Transverse colon (tissue), 4 donors: ENCODE data around the gene LYRM4. TPM values are rescaled to one million over a fixed set of nuclear protein-coding genes. Genes with fewer than 3 reads are reported as not detected.

Experiments used
- DNase-seq: peaks from one replicate; pipeline ENCODE4 v3.0.0-alpha.2; 2019
- H3K27ac ChIP-seq, 4 donors: fragments of 200-600 bp; sonication (generic); 2 replicates each; pipeline ENCODE4 v1.5.1; 2016 to 2018; ENCODE audit warnings: inconsistent platforms in 4 of 4
- H3K27me3 ChIP-seq: fragments of 200-600 bp; sonication (generic); 2 replicates; pipeline ENCODE4 v1.5.1; 2017; ENCODE audit warnings: inconsistent platforms
- H3K36me3 ChIP-seq, 4 donors: fragments of 200-600 bp; sonication (generic); 2 replicates each; pipeline ENCODE4 v1.5.1; 2017 to 2019; ENCODE audit warnings: inconsistent platforms in 4 of 4
- H3K4me1 ChIP-seq, 4 donors: fragments of 200-600 bp; sonication (generic); 2 replicates each; pipeline ENCODE4 v1.5.1; 2017 to 2020; ENCODE audit warnings: inconsistent platforms in 4 of 4
- H3K4me3 ChIP-seq, 4 donors: fragments of 200-600 bp; sonication (generic); 1 replicate in 1 of 4; 2 replicates in 3 of 4; pipeline versions ENCODE4 v1.5.1 to v1.6.1; 2017 to 2019; ENCODE audit warnings: inconsistent platforms in 4 of 4
- H3K9me3 ChIP-seq, 2 donors: fragments of 200-600 bp; sonication (generic); 2 replicates each; pipeline ENCODE4 v1.5.1; 2017 to 2019; ENCODE audit warnings: inconsistent platforms in 2 of 2
- EP300 ChIP-seq: sonication (generic); formaldehyde crosslinking; IDR thresholded peaks from one replicate; pipeline ENCODE4 v1.6.1; 2017; ENCODE audit warnings: antibody characterized with exemption, low read depth
- POLR2A ChIP-seq: fragments of 450-650 bp; IDR thresholded peaks from one replicate; pipeline ENCODE4 v1.6.1; 2016; ENCODE audit warnings: antibody characterized with exemption, mild to moderate bottlenecking, moderate library complexity
- POLR2AphosphoS5 ChIP-seq, 3 donors: sonication (generic); formaldehyde crosslinking; IDR thresholded peaks; one replicate each; pipeline ENCODE4 v1.6.1; 2016; ENCODE audit warnings: antibody characterized with exemption in 3 of 3
- WGBS, 2 donors: methylation state at CpG; one replicate each; pipeline ENCODE4 v1.1.5; 2018; ENCODE audit warnings: low coverage in 1 of 2; 5-methylcytosine and 5-hydroxymethylcytosine counted together
- in situ Hi-C, 4 donors: fragments of 200-750 bp; cut with MboI; loops; one replicate each; pipeline versions ENCODE4 v1.15.0 to v1.15.1; 2017; ENCODE audit warnings: low sequenced_read_pairs in 3 of 4, low pct_ligation_motif_present in 1 of 4, low pct_unique_long_range_greater_than_20kb in 1 of 4
- intact Hi-C: fragments of 100-400 bp; cut with DNase I; formaldehyde crosslinking; loops from one replicate; pipeline ENCODE4 v1.15.1; 2023; ENCODE audit warnings: low total_unique reads
- total RNA-seq, 4 donors: library from RNA; depleted of rRNA; stranded (reverse); fragments of >200 nt; gene quantifications; one replicate each; pipeline ENCODE4 v1.1.0, GENCODE V29; 2016
- TF ChIP-seq, protein P1 (sequence below), 5 experiments: fragments of 200-600 bp in 3 of 5; fragments of 450-650 bp in 2 of 5; sonication (generic) in 3 of 5; IDR thresholded peaks; 1 replicate in 2 of 5; 2 replicates in 3 of 5; pipeline ENCODE4 v1.5.1; 2016 to 2017; ENCODE audit warnings: antibody characterized with exemption in 5 of 5, inconsistent platforms in 3 of 5, mild to moderate bottlenecking in 2 of 5, moderate library complexity in 1 of 5

Gene LYRM4
- total RNA-seq, 4 donors from 2014 or later = 3.0 to 14.0 (median 6.9) TPM

DNA sequence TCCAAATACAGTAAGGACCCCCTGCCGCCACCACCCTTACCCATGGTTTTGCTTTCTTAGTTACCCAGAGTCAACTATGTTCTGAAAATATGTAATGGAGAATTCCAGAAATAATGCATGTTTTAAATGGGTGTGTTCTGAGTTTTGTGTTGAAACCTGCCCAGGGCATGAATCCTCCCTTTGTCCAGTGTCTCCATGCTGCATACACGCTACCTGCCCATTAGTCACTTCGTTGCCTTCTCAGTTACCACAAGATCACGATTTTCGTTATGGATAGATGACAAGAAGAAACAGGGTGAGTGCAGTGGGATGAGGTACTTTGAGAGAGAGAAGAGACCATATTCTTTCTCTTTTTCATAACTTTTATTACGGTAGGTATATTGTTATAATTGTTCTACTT is 11.2 kb upstream of the LYRM4 start:
- WGBS, 2 donors = 93 to 94% methylated on average over 5 to 6 of the region's 6 CpGs
- no peak for DNase-seq
- Histone ChIP-seq H3K4me1 (no peaks in the 10 kb centered on the region), H3K9me3 (no peaks in the 10 kb centered on the region), H3K4me3 (no peak overlapping the region), H3K36me3 (no peaks in the 10 kb centered on the region), H3K27me3 (no peaks in the 10 kb centered on the region), H3K27ac (no peak overlapping the region)
- TF ChIP-seq, protein P1, sequence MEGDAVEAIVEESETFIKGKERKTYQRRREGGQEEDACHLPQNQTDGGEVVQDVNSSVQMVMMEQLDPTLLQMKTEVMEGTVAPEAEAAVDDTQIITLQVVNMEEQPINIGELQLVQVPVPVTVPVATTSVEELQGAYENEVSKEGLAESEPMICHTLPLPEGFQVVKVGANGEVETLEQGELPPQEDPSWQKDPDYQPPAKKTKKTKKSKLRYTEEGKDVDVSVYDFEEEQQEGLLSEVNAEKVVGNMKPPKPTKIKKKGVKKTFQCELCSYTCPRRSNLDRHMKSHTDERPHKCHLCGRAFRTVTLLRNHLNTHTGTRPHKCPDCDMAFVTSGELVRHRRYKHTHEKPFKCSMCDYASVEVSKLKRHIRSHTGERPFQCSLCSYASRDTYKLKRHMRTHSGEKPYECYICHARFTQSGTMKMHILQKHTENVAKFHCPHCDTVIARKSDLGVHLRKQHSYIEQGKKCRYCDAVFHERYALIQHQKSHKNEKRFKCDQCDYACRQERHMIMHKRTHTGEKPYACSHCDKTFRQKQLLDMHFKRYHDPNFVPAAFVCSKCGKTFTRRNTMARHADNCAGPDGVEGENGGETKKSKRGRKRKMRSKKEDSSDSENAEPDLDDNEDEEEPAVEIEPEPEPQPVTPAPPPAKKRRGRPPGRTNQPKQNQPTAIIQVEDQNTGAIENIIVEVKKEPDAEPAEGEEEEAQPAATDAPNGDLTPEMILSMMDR (IDR thresholded peaks at IDR 0.05) = no peak
- TF ChIP-seq POLR2AphosphoS5 (IDR thresholded peaks at IDR 0.05) (no peak), POLR2A (no peak), EP300 (no peak)
- in situ Hi-C loops = no loop called here
- intact Hi-C loops = no loop called here

DNA sequence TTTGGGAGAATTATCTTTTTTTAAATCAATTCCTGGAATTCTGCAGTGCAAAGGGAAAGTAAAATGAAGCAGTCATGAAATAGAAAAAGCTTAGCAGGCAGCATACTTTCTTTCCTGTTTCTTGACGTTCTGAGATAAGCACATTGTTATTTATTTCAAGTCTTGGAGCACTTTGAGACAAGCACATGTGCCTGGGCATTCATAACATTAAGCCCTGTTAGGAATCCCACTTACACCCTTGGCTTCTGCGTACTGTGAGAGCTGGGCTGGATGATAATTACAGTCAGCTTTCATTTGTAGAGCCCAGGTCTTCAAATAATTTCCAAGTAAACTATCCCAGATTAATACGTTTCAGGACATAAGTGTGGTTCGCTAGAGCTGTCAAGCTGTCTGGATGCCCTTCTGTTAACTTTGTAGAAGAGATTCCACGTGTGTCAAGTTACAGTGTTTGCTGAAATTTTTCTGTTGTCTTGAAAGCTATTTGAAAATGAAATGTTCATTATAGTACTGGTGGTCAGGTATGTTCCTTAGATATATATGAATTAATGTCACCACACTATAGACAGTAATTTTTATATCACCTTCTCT is 9.4 kb upstream of the LYRM4 start:
- H3K27ac ChIP-seq = no peak overlapping the region
- H3K9me3 ChIP-seq = no peaks in the 10 kb centered on the region
- TF ChIP-seq POLR2A (no peak), EP300 (no peak), POLR2AphosphoS5 (IDR thresholded peaks at IDR 0.05) (no peak)
- TF ChIP-seq, protein P1 (IDR thresholded peaks at IDR 0.05) = no peak
- WGBS, 2 donors = 64 to 67% methylated on average over 5 of the region's 5 CpGs
- H3K27me3 ChIP-seq = no peaks in the 10 kb centered on the region
- in situ Hi-C loops = no loop called here
- no peaks in the 10 kb centered on the region for H3K36me3 ChIP-seq
- intact Hi-C loops = no loop called here
- no peak overlapping the region for H3K4me3 ChIP-seq
- no peak for DNase-seq
- no peaks in the 10 kb centered on the region for H3K4me1 ChIP-seq

DNA sequence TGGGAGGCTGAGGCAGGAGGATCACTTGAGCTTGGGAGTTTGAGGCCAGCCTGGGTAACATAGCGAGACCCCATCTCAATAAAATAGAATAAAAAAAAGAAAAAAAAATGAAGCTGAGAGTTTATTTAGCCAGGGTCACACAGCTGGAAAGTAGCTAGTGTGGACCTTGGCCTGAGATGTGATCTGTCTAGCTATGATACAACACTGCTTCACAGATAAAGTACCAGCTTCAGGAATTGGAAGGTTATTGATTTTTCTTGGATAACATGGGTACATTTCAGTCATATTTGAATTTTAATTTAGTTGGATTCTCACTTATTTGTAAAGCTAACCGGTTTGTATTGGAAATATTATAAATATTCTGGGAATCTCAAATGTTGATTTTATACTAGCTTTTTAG is 5.7 kb upstream of the LYRM4 start:
- in situ Hi-C loops (no loop called here), intact Hi-C loops (loop anchor here (10.0 kb wide), 1 partner anchor 62 kb away; no protein-coding TSS in a partner anchor)
- H3K9me3 ChIP-seq = no peaks in the 10 kb centered on the region
- H3K4me1 ChIP-seq = peaks cover 0 to 14% (median 8%) of the 10 kb centered on the region in 4 donors
- H3K36me3 ChIP-seq = no peaks in the 10 kb centered on the region
- H3K4me3 ChIP-seq = no peak overlapping the region
- 78 to 91% methylated on average over 1 to 2 of the region's 2 CpGs for WGBS, 2 donors
- TF ChIP-seq POLR2A (no peak), POLR2AphosphoS5 (IDR thresholded peaks at IDR 0.05) (no peak), EP300 (no peak)
- TF ChIP-seq, protein P1 (IDR thresholded peaks at IDR 0.05) = no peak
- H3K27ac ChIP-seq = no peak overlapping the region
- no peak for DNase-seq
- no peaks in the 10 kb centered on the region for H3K27me3 ChIP-seq

DNA sequence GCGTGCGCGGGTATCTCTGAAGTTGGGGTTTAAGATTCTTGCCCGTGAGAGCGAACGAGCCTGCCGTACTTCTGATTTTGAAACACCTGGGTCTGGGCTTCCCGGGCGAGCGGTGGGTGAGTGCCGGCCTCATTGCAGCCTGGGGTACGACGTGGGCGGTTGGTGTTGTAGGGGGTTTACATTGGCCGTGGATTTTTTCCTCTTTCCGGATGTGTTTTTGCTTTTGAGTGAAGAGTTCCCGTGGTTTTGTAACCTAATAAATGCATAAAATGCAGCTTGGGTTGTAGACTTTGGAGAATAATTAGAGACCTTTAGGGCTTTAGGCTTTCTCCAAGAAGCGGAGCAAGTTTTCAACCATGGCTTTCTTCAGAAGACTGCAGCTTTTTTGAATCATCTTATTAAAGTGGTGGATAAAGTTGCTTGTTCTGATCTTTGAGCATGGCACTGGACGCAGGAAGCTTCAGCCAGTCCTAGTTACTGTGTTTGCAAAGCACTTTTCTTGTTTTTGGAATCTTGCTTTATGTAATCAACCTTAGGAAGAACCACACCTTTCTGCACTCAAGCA is 877 bp upstream of the LYRM4 start:
- peak overlapping the region; percentile 94 to 98 (median 98) for H3K27ac ChIP-seq
- WGBS, 2 donors = 0% methylated on average over 2 to 19 of the region's 19 CpGs
- TF ChIP-seq EP300 (no peak), POLR2A (no peak), POLR2AphosphoS5 (IDR thresholded peaks at IDR 0.05) (no peak)
- TF ChIP-seq, protein P1 (IDR thresholded peaks at IDR 0.05) = no peak
- no peaks in the 10 kb centered on the region for H3K9me3 ChIP-seq
- in situ Hi-C loops (no loop called here), intact Hi-C loops (loop anchor here (10.0 kb wide), 1 partner anchor 57 kb away; no protein-coding TSS in a partner anchor)
- H3K27me3 ChIP-seq = no peaks in the 10 kb centered on the region
- no peaks in the 10 kb centered on the region for H3K36me3 ChIP-seq
- DNase-seq = no peak
- H3K4me3 ChIP-seq = peak overlapping the region; percentile 78 to 99 (median 86)
- H3K4me1 ChIP-seq = peaks cover 0 to 24% (median 14%) of the 10 kb centered on the region in 4 donors
